ENCODE results near the gene ZNG1F.
"Not testable (repeated sequence)": the region's sequence is repeated elsewhere in the genome, so short reads cannot be mapped to it uniquely, and the experiment has no call there.

GRCh38 chr9:41150116-41150515, 39.0 kb downstream of the ZNG1F start:
- TF ChIP-seq, protein P1, sequence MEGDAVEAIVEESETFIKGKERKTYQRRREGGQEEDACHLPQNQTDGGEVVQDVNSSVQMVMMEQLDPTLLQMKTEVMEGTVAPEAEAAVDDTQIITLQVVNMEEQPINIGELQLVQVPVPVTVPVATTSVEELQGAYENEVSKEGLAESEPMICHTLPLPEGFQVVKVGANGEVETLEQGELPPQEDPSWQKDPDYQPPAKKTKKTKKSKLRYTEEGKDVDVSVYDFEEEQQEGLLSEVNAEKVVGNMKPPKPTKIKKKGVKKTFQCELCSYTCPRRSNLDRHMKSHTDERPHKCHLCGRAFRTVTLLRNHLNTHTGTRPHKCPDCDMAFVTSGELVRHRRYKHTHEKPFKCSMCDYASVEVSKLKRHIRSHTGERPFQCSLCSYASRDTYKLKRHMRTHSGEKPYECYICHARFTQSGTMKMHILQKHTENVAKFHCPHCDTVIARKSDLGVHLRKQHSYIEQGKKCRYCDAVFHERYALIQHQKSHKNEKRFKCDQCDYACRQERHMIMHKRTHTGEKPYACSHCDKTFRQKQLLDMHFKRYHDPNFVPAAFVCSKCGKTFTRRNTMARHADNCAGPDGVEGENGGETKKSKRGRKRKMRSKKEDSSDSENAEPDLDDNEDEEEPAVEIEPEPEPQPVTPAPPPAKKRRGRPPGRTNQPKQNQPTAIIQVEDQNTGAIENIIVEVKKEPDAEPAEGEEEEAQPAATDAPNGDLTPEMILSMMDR (IDR thresholded peaks at IDR 0.05; ENCODE audit: low read length): not testable (repeated sequence)
- TF ChIP-seq EZH2 (IDR thresholded peaks at IDR 0.05; ENCODE audit: borderline replicate concordance, low read length): not testable (repeated sequence)
